ENCODE data around the gene SELENOO.

- TF ChIP-seq EZH2 (IDR thresholded peaks at IDR 0.05; ENCODE audit: borderline replicate concordance, insufficient read depth, low read depth, low read length, poor library complexity, severe bottlenecking): no peak
- no peak for TF ChIP-seq CTCF (IDR thresholded peaks at IDR 0.05)
Observed at GRCh38 chr22:50197000-50197800, 3.6 kb upstream of the SELENOO start.
